Esophagus squamous epithelium (tissue), 4 donors: ENCODE data around the gene EPB41L2.

Experiments
- POLR2A ChIP-seq, 4 donors: fragments of 450-650 bp; IDR thresholded peaks; one replicate each; pipeline ENCODE4 v1.6.1; 2017; ENCODE audit warnings: antibody characterized with exemption in 4 of 4, mild to moderate bottlenecking in 4 of 4, moderate library complexity in 3 of 4
- TF ChIP-seq, protein P1 (sequence below), 6 experiments: fragments of 450-650 bp in 4 of 6; fragments of 200-600 bp in 2 of 6; sonication (generic) in 2 of 6; IDR thresholded peaks; one replicate each; pipeline ENCODE4 v1.5.1; 2016 to 2019; ENCODE audit warnings: antibody characterized with exemption in 6 of 6, mild to moderate bottlenecking in 4 of 6, moderate library complexity in 4 of 6

DNA sequence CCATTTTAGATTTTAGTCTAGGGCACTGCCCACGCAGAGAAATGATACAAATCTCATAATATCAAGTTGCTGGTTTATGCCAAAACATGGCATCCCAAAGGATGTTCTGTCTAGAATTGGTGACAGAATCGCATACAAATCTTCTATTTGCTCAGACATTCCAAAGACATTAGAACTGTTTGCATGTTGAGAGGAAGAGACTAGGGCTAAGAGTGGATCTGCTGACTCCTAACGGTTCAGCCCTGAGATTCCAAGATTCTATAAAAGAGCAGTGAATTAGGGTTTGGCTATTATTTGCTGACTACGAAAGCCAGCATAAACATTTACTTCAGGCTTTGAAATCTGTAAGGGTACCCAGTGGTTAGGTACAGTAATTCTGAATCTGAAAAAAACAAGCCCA lies 3.6 kb downstream of the EPB41L2 start:
- TF ChIP-seq, protein P1, sequence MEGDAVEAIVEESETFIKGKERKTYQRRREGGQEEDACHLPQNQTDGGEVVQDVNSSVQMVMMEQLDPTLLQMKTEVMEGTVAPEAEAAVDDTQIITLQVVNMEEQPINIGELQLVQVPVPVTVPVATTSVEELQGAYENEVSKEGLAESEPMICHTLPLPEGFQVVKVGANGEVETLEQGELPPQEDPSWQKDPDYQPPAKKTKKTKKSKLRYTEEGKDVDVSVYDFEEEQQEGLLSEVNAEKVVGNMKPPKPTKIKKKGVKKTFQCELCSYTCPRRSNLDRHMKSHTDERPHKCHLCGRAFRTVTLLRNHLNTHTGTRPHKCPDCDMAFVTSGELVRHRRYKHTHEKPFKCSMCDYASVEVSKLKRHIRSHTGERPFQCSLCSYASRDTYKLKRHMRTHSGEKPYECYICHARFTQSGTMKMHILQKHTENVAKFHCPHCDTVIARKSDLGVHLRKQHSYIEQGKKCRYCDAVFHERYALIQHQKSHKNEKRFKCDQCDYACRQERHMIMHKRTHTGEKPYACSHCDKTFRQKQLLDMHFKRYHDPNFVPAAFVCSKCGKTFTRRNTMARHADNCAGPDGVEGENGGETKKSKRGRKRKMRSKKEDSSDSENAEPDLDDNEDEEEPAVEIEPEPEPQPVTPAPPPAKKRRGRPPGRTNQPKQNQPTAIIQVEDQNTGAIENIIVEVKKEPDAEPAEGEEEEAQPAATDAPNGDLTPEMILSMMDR (IDR thresholded peaks at IDR 0.05), result no peak
- TF ChIP-seq POLR2A (IDR thresholded peaks at IDR 0.05), result no peak
